NK-92 (cell line): ENCODE measurements around the gene ZNF829.
A peak's percentile ranks its signal among the peaks of the same experiment; 100 is the strongest.

Experiments used
- DNase-seq: peaks from one replicate; lab custom pipeline; 2025; ENCODE audit not compliant: unreplicated experiment; lab: John Stamatoyannopoulos, UW

ZNF829 gene

DNA sequence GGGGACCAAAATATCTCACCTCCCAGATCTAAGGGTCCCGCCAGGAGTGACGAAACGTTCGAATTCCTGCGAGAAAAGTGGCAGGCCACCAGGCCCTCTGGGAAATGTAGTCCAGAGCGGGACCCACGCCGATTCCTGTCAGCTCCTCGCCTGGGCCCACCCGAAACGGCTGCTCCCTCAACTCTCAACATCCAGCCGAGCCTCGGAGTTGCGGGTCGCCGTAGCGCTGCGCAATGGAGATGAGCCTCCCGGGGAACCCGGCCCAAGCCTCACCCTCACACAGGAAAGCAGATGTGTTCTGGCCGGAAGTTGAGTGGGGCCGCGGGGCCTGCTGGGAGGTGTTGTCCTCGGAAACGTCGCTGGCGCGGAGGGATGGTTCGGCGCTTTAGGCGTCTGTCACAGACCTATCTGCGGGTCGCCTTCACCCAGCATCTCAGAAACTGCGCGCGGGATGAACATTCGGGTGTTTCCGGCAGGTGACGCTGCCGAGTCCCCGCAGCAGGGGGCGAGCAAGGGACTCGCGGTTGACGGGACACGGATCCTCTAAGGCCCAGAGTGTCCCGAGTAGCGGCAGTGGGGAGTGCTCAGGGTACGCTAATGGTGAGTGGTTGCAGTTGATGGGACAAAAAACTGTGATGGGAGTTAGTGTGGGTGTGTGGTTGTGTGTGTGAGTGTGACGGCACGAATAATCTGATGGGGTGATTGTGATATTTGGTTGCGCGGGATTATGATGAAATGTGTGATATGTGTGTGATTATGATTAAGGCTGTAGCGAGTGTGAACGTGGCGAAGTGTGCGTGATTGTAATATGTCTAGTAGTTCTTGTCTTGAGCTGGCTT lies at the start of gene ZNF829, which contains the start of gene ZNF568:
Gene ZNF829 (minus strand): TSS at position 300 of the 839 bp plus-strand sequence. CDS start 1,124 bp downstream, outside the sequence.
Gene ZNF568 (plus strand): TSS at position 341 of the 839 bp plus-strand sequence. CDS start 6,439 bp downstream, outside the sequence.
- peak; percentile 53 for DNase-seq

GRCh38 chr19:36963280-36963679 lies 47.2 kb upstream of the ZNF829 start:
- no peak for DNase-seq

GRCh38 chr19:36962346-36962745 lies 46.3 kb upstream of the ZNF829 start:
- no peak for DNase-seq

- no peak for DNase-seq
Measured at GRCh38 chr19:36950335-36951119, 34.4 kb upstream of the ZNF829 start.

DNA sequence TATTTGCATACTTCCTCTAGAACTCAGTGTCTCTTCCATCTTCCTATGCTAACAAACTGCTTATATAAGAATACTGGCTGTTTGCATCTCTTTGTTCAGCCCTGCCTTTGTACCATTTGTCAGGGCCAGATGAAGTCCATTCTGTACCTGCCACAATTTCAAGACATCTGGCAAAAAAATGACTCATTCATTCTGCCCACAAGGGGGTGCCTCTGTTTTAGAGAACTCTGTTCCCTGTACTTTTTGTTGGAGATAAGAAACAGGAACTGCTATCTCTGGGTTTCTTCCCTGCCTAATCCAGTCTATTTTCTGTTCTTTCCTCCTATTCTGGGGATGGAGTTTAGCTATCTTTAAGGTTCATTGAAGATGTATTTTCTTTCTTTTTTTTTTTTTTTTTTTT lies 23.1 kb upstream of the ZNF829 start:
- no peak for DNase-seq

GRCh38 chr19:36931684-36932083 lies 15.6 kb upstream of the ZNF829 start:
- no peak for DNase-seq

DNA sequence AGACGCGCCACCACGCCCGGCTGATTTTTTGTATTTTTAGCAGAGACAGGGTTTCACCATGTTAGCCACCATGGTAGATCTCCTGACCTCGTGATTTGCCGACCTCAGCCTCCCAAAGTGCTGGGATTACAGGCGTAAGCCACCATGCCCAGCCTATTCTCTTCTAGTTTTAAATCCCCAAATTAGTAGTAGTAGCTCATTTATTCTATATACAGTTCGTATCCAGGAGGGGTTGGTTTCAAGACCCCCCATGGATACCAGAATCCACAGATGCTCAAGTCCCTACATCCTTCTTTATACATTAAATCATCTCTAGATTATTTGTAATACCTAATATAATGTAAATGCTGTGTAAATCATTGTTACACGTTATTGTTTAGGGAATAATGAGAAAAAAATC lies 2.0 kb upstream of the ZNF829 start:
- no peak for DNase-seq

DNA sequence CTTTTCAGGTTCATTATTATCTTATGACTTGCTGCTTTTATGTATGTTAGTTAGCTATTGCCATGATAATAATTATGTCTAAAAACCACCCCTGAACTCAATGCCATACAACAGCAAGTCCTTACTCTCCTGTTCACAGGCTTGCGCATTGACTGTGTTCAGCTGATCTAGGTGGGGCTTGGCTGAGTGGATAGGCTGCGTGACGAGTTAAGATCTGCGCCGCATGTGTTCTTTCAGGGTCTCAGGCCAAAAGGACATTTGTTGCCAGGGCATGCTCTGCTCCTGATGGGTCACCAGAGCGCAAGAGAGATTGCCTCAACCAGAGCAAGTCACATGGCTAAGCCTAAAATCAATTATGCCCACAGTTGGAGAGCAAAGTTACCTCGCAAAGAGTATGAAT lies 900 bp upstream of the ZNF829 start:
- no peak for DNase-seq

- no peak for DNase-seq
Measured at GRCh38 chr19:36898422-36898821, 17.7 kb downstream of the ZNF829 start.

GRCh38 chr19:36894849-36895383 lies 21.2 kb downstream of the ZNF829 start:
- DNase-seq: no peak

GRCh38 chr19:36891768-36892357 lies 24.2 kb downstream of the ZNF829 start:
- no peak for DNase-seq

DNA sequence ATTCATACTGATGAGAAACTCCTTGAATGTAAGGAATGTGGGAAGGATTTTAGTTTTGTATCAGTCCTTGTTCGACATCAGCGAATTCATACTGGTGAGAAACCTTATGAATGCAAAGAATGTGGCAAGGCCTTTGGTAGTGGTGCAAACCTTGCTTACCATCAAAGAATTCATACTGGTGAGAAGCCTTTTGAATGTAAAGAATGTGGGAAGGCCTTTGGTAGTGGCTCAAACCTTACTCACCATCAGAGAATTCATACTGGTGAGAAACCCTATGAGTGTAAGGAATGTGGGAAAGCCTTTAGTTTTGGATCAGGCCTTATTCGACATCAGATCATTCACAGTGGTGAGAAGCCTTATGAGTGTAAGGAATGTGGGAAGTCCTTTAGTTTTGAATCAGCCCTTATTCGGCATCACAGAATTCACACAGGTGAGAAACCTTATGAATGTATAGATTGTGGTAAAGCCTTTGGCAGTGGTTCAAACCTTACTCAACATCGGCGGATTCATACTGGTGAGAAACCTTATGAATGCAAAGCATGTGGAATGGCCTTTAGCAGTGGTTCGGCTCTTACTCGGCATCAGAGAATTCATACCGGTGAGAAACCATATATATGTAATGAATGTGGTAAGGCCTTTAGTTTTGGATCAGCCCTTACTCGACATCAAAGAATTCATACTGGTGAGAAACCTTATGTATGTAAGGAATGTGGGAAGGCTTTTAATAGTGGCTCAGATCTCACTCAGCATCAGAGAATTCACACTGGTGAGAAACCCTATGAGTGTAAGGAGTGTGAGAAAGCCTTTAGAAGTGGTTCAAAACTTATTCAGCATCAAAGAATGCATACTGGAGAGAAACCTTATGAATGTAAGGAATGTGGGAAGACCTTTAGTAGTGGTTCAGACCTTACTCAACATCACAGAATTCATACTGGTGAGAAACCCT lies 38.8 kb downstream of the ZNF829 start:
- no peak for DNase-seq

DNA sequence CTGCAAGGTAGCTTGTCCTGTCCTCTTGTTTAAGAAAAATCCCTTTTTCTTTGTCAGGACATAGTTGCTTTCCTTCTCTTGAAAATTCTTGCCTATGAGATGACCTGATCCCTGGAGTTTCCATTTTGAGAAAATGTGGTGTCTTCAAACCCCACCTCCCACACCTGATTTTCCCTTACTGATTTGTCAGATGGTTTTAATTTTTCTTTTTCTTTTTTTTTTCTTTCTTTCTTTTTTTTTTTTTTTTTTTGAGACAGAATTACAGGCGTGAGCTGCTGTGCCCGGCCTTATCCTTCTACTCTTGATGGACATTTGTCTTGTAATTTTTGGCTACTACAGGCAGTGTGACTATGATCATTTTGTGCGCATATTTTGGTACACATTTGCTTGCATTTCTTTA lies 64.2 kb downstream of the ZNF829 start:
- no peak for DNase-seq

GRCh38 chr19:36850559-36851442 lies 65.3 kb downstream of the ZNF829 start, which contains the start of gene ZNF345:
Gene ZNF345, plus strand, starts transcription at chr19:36850876. Its CDS starts 25,955 bp downstream, at chr19:36876831.
- DNase-seq: no peak

- DNase-seq: peak; percentile 43
Measured at GRCh38 chr19:36849701-36850558, 66.2 kb downstream of the ZNF829 start.

DNA sequence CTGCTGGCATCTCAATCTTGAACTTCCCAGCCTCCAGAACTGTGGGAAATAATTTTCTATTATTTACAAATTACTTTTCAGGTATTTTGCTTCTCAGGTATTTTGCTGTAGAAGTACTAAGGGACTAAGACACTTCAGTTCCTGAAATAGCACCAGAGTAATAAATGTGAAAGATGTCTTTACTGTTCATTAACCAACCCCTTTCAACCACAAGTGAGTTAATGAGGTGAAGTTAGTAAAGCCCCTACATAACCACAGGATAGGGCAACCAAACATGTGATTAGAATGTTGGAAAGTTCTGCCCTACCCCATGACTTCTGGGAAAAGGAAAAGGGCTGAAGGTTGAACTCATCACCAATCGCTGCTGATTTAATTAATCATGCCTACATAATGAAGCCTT lies 68.1 kb downstream of the ZNF829 start:
- DNase-seq: no peak

DNA sequence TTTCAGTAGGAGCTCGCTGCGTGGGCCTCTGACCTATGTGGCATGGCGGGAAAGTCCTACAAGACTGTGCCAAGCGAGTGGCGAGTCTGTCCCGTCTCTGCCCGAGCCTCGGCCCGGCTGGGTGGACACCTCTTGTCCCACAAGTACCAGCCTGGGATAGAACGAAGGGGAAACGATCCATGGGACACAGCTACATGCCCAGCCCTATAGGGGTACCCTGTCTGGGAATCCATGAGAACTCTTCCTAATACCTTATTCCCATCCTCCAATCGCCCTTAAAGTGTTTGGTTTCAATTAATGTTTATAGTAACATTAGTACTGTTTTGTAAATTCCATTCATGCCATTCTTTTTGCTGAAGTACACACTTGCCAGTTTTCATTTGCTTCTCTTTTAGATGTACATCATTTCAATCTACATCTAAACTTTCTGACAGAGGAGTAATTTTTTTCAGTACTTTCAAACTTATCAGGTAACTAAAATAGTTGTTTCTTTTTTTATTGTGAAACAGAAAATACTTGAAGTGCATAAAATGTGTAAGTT lies 77.2 kb downstream of the ZNF829 start:
- DNase-seq: no peak
